ENCODE measurements around the gene VAV1. TPM values are rescaled to one million over a fixed set of nuclear protein-coding genes. Genes with fewer than 3 reads are reported as not detected.

VAV1 gene
- total and polyA plus RNA-seq, 2 of the 13 experiments (the other 11 are each of a cell fraction or from before 2014, with no cell fraction given): not detected

DNA sequence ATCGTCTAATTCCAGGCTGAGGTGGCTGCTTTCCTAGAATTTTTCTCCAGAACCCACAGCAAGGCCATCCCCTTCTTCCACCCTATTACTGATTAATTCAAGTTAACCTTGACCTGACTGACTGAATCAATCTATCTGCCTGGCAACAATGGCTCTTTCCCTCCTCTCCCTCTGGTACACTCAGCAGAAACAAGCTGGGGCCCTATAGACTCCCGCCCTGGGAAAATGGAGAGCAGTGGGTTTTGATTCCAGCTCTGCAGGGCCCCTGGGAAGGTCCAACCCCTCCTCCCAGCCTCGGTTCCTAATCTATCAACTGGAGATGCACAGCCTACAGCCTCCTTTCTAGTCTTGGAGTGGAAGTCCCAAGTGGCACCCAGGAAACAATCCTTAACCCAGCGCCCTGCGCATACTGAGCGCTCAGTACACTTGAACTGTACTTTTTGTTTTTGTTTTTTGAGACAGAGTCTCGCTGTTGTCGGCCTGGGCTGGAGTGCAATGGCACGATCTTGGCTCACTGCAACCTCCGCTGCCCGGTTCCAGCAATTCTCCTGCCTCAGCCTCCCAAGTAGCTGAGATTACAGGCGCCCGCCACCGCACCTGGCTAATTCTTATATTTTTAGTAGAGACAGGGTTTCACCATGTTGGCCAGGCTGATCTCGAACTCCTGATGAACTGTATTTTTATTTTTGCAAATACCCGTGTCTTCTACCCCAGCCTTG lies 46.8 kb upstream of the VAV1 start (continued):
- TF ChIP-seq, protein P1, sequence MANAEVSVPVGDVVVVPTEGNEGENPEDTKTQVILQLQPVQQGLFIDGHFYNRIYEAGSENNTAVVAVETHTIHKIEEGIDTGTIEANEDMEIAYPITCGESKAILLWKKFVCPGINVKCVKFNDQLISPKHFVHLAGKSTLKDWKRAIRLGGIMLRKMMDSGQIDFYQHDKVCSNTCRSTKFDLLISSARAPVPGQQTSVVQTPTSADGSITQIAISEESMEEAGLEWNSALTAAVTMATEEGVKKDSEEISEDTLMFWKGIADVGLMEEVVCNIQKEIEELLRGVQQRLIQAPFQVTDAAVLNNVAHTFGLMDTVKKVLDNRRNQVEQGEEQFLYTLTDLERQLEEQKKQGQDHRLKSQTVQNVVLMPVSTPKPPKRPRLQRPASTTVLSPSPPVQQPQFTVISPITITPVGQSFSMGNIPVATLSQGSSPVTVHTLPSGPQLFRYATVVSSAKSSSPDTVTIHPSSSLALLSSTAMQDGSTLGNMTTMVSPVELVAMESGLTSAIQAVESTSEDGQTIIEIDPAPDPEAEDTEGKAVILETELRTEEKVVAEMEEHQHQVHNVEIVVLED (CRISPR knock-in tag; IDR thresholded peaks at IDR 0.05; ENCODE audit: borderline replicate concordance): no peak
- no peak for TF ChIP-seq MXD4 (CRISPR knock-in tag; IDR thresholded peaks at IDR 0.05)
- 0 out of 2 replicates have a peak, but pooled peaks have one; percentile 55 for TF ChIP-seq POLR2G (IDR thresholded peaks at IDR 0.05; ENCODE audit: low read depth, low read length)
- TF ChIP-seq RBM22 (optimal IDR thresholded peaks at IDR 0.05; ENCODE audit: low read length): no peak
- 0 out of 2 replicates have a peak, but pooled peaks have one; percentile 52 for TF ChIP-seq MIER3 (CRISPR knock-in tag; IDR thresholded peaks at IDR 0.05; ENCODE audit: borderline replicate concordance)
- TF ChIP-seq AHR (CRISPR knock-in tag; IDR thresholded peaks at IDR 0.05): no peak
- no peak for TF ChIP-seq GTF2F1 (IDR thresholded peaks at IDR 0.05; ENCODE audit: low read length)
- TF ChIP-seq, protein P2, sequence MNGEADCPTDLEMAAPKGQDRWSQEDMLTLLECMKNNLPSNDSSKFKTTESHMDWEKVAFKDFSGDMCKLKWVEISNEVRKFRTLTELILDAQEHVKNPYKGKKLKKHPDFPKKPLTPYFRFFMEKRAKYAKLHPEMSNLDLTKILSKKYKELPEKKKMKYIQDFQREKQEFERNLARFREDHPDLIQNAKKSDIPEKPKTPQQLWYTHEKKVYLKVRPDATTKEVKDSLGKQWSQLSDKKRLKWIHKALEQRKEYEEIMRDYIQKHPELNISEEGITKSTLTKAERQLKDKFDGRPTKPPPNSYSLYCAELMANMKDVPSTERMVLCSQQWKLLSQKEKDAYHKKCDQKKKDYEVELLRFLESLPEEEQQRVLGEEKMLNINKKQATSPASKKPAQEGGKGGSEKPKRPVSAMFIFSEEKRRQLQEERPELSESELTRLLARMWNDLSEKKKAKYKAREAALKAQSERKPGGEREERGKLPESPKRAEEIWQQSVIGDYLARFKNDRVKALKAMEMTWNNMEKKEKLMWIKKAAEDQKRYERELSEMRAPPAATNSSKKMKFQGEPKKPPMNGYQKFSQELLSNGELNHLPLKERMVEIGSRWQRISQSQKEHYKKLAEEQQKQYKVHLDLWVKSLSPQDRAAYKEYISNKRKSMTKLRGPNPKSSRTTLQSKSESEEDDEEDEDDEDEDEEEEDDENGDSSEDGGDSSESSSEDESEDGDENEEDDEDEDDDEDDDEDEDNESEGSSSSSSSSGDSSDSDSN (CRISPR knock-in tag; IDR thresholded peaks at IDR 0.05): no peak
- TF ChIP-seq ZNF235 (CRISPR knock-in tag; IDR thresholded peaks at IDR 0.05; ENCODE audit: borderline replicate concordance): no peak
- no peak for TF ChIP-seq ZNF558 (CRISPR knock-in tag; IDR thresholded peaks at IDR 0.05; ENCODE audit: borderline replicate concordance)
- peak; percentile 68; the same call in 1 of the 2 replicates for TF ChIP-seq ZNF460 (CRISPR knock-in tag; IDR thresholded peaks at IDR 0.05; ENCODE audit: borderline replicate concordance)
- no peak for TF ChIP-seq SP1 (IDR thresholded peaks at IDR 0.05)
- TF ChIP-seq SP1 (CRISPR knock-in tag; IDR thresholded peaks at IDR 0.05): no peak
- no peak for TF ChIP-seq ZSCAN31 (CRISPR knock-in tag; IDR thresholded peaks at IDR 0.05; ENCODE audit: low read depth)
- TF ChIP-seq, protein P3, sequence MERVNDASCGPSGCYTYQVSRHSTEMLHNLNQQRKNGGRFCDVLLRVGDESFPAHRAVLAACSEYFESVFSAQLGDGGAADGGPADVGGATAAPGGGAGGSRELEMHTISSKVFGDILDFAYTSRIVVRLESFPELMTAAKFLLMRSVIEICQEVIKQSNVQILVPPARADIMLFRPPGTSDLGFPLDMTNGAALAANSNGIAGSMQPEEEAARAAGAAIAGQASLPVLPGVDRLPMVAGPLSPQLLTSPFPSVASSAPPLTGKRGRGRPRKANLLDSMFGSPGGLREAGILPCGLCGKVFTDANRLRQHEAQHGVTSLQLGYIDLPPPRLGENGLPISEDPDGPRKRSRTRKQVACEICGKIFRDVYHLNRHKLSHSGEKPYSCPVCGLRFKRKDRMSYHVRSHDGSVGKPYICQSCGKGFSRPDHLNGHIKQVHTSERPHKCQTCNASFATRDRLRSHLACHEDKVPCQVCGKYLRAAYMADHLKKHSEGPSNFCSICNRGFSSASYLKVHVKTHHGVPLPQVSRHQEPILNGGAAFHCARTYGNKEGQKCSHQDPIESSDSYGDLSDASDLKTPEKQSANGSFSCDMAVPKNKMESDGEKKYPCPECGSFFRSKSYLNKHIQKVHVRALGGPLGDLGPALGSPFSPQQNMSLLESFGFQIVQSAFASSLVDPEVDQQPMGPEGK (CRISPR knock-in tag; IDR thresholded peaks at IDR 0.05): peak; percentile 81
- TF ChIP-seq ZNF891 (CRISPR knock-in tag; IDR thresholded peaks at IDR 0.05): no peak
- no peak for TF ChIP-seq HNRNPH1 (optimal IDR thresholded peaks at IDR 0.05; ENCODE audit: low read depth, low read length)
- no peak for TF ChIP-seq ZNF709 (CRISPR knock-in tag; IDR thresholded peaks at IDR 0.05)
- no peak for TF ChIP-seq MZF1 (CRISPR knock-in tag; IDR thresholded peaks at IDR 0.05; ENCODE audit: borderline replicate concordance)
- TF ChIP-seq, protein P4, sequence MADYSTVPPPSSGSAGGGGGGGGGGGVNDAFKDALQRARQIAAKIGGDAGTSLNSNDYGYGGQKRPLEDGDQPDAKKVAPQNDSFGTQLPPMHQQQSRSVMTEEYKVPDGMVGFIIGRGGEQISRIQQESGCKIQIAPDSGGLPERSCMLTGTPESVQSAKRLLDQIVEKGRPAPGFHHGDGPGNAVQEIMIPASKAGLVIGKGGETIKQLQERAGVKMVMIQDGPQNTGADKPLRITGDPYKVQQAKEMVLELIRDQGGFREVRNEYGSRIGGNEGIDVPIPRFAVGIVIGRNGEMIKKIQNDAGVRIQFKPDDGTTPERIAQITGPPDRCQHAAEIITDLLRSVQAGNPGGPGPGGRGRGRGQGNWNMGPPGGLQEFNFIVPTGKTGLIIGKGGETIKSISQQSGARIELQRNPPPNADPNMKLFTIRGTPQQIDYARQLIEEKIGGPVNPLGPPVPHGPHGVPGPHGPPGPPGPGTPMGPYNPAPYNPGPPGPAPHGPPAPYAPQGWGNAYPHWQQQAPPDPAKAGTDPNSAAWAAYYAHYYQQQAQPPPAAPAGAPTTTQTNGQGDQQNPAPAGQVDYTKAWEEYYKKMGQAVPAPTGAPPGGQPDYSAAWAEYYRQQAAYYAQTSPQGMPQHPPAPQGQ (CRISPR knock-in tag; IDR thresholded peaks at IDR 0.05; ENCODE audit: borderline replicate concordance): no peak
- TF ChIP-seq ZNF12 (CRISPR knock-in tag; IDR thresholded peaks at IDR 0.05): no peak
- TF ChIP-seq JUNB (CRISPR knock-in tag; IDR thresholded peaks at IDR 0.05; ENCODE audit: borderline replicate concordance): no peak
- no peak for TF ChIP-seq ZNF549 (CRISPR knock-in tag; IDR thresholded peaks at IDR 0.05)
